VCaP (cell line): ENCODE data around the gene TMIE.

ENCODE experiments used
- H3K27ac ChIP-seq: fragments of 450-650 bp; 2 replicates; pipeline ENCODE4 v1.5.1; 2017
- TF ChIP-seq, protein P1 (sequence below): fragments of 450-650 bp; conservative IDR thresholded peaks from 2 replicates; pipeline ENCODE4 v1.5.1; 2017; ENCODE audit warnings: mild to moderate bottlenecking, moderate library complexity

Gene TMIE

GRCh38 chr3:46701181-46701939 lies at the start of gene TMIE:
Gene TMIE (plus strand): TSS chr3:46701392. CDS start chr3:46701488, 96 bp downstream.
- H3K27ac ChIP-seq, result no peak within 1 kb of the TSS
- TF ChIP-seq, protein P1, sequence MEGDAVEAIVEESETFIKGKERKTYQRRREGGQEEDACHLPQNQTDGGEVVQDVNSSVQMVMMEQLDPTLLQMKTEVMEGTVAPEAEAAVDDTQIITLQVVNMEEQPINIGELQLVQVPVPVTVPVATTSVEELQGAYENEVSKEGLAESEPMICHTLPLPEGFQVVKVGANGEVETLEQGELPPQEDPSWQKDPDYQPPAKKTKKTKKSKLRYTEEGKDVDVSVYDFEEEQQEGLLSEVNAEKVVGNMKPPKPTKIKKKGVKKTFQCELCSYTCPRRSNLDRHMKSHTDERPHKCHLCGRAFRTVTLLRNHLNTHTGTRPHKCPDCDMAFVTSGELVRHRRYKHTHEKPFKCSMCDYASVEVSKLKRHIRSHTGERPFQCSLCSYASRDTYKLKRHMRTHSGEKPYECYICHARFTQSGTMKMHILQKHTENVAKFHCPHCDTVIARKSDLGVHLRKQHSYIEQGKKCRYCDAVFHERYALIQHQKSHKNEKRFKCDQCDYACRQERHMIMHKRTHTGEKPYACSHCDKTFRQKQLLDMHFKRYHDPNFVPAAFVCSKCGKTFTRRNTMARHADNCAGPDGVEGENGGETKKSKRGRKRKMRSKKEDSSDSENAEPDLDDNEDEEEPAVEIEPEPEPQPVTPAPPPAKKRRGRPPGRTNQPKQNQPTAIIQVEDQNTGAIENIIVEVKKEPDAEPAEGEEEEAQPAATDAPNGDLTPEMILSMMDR, result no peak

GRCh38 chr3:46655271-46655670 lies 45.9 kb upstream of the TMIE start:
- H3K27ac ChIP-seq, result no peak overlapping the region
- TF ChIP-seq, protein P1, result no peak

- H3K27ac ChIP-seq, result no peak overlapping the region
- TF ChIP-seq, protein P1, result no peak
Observed at GRCh38 chr3:46656778-46657556, 44.2 kb upstream of the TMIE start.

DNA sequence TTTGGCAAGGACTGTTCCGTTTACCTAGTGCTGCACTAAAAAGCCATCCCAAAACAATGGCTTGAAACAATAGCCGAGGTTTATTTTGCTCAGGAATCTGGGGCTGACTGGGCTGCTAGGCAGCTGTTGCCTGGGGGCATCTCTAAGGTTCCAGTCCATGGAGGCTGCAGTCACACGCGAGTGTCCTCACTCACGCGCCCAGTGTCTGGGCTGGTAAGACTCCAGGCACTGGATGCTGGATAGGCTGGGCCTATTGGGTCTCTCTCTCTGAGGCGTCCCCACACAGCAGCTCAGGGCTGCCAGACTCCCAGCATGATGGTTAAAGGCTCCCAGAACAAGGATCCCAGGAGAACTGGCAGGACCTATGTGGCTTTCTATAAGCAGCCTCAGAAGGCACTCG lies 41.9 kb upstream of the TMIE start:
- H3K27ac ChIP-seq, result no peak overlapping the region; the same call in 1 of the 2 replicates
- TF ChIP-seq, protein P1, result no peak

- no peak overlapping the region; the same call in 1 of the 2 replicates for H3K27ac ChIP-seq
Observed at GRCh38 chr3:46660003-46660402, 41.2 kb upstream of the TMIE start.

GRCh38 chr3:46660543-46661523 lies 40.4 kb upstream of the TMIE start:
- H3K27ac ChIP-seq, result peak overlapping the region; percentile 22; the same call in 1 of the 2 replicates
- TF ChIP-seq, protein P1, result no peak

More at GRCh38 chr3:46660003-46660402, 41.2 kb upstream of the TMIE start:
- TF ChIP-seq, protein P1, result no peak
